Vagina (tissue), 2 donors: ENCODE measurements around the gene EML6. TPM values are rescaled to one million over a fixed set of nuclear protein-coding genes. Genes with fewer than 3 reads are reported as not detected.
A peak's percentile ranks its signal among the peaks of the same experiment; 100 is the strongest.

Source experiments
- DNase-seq, 2 donors: peaks; one replicate each; pipeline ENCODE4 v3.0.0-alpha.2; 2017; ENCODE audit errors: extremely low spot score in 2 of 2
- H3K27ac ChIP-seq: fragments of 200-600 bp; sonication (generic); one replicate; pipeline ENCODE4 v1.5.1; 2019
- H3K27me3 ChIP-seq: fragments of 200-600 bp; sonication (generic); one replicate; pipeline ENCODE4 v1.5.1; 2019
- H3K36me3 ChIP-seq, 2 donors: fragments of 200-600 bp; sonication (generic); one replicate each; pipeline ENCODE4 v1.5.1; 2017 to 2019
- H3K4me1 ChIP-seq: fragments of 200-600 bp; sonication (generic); one replicate; pipeline ENCODE4 v1.5.1; 2019
- H3K4me3 ChIP-seq, 2 donors: fragments of 200-600 bp; sonication (generic); 1 replicate in 1 of 2; 2 replicates in 1 of 2; pipeline ENCODE4 v1.5.1; 2016 to 2019
- H3K9me3 ChIP-seq: fragments of 200-600 bp; sonication (generic); one replicate; pipeline ENCODE4 v1.5.1; 2019
- CTCF ChIP-seq, 3 experiments: fragments of 450-650 bp in 2 of 3; fragments of 200-600 bp in 1 of 3; sonication (generic) in 1 of 3; IDR thresholded peaks; one replicate each; pipeline ENCODE4 v1.5.1; 2017 to 2019; ENCODE audit warnings: antibody characterized with exemption in 3 of 3, mild to moderate bottlenecking in 2 of 3, moderate library complexity in 2 of 3
- POLR2A ChIP-seq, 2 donors: fragments of 450-650 bp; IDR thresholded peaks; one replicate each; pipeline ENCODE4 v1.6.1; 2017; ENCODE audit warnings: antibody characterized with exemption in 2 of 2, mild to moderate bottlenecking in 2 of 2, moderate library complexity in 2 of 2
- POLR2AphosphoS5 ChIP-seq, 2 donors: sonication (generic); formaldehyde crosslinking; IDR thresholded peaks; one replicate each; pipeline ENCODE4 v1.9.0; 2017; ENCODE audit warnings: antibody characterized with exemption in 2 of 2, mild to moderate bottlenecking in 2 of 2, low read depth in 1 of 2; ENCODE audit not compliant: insufficient read depth in 1 of 2
- intact Hi-C: fragments of 100-400 bp; cut with DNase I; formaldehyde crosslinking; loops from one replicate; pipeline ENCODE4 v1.15.1; 2023
- total RNA-seq: library from RNA; depleted of rRNA; stranded (reverse); fragments of >200 nt; gene quantifications from one replicate; pipeline ENCODE4 v1.2.3, GENCODE V29; 2016

Gene EML6
- total RNA-seq, 1 donor from 2014 or later = 1.7 TPM

- H3K27ac ChIP-seq = no peak overlapping the region
- H3K27me3 ChIP-seq = no peaks in the 10 kb centered on the region
- no peak overlapping the region for H3K4me3 ChIP-seq
- intact Hi-C loops = loop anchor here (10.0 kb wide), 1 partner anchor 110 kb away; the partner anchor contains the start of gene EML6
- no peaks in the 10 kb centered on the region for H3K9me3 ChIP-seq
- TF ChIP-seq POLR2A (IDR thresholded peaks at IDR 0.05) (no peak), POLR2AphosphoS5 (IDR thresholded peaks at IDR 0.05; ENCODE audit: insufficient read depth in 1 of 2, low read depth in 1 of 2) (no peak), CTCF (IDR thresholded peaks at IDR 0.05) (no peak)
- no peaks in the 10 kb centered on the region for H3K36me3 ChIP-seq
- H3K4me1 ChIP-seq = no peaks in the 10 kb centered on the region
- no peak for DNase-seq
These were observed 111.3 kb downstream of the EML6 start for GRCh38 chr2:54834721-54835120.

- no peak overlapping the region for H3K27ac ChIP-seq
- no peaks in the 10 kb centered on the region for H3K4me1 ChIP-seq
- no peak for DNase-seq
- H3K27me3 ChIP-seq = no peaks in the 10 kb centered on the region
- no peaks in the 10 kb centered on the region for H3K36me3 ChIP-seq
- TF ChIP-seq CTCF (IDR thresholded peaks at IDR 0.05) (no peak), POLR2A (IDR thresholded peaks at IDR 0.05) (no peak), POLR2AphosphoS5 (IDR thresholded peaks at IDR 0.05; ENCODE audit: insufficient read depth in 1 of 2, low read depth in 1 of 2) (no peak)
- intact Hi-C loops = loop anchor here (10.0 kb wide), 1 partner anchor 112 kb away; the partner anchor contains the start of gene EML6
- H3K9me3 ChIP-seq = no peaks in the 10 kb centered on the region
- H3K4me3 ChIP-seq = no peak overlapping the region
These were observed 113.0 kb downstream of the EML6 start for GRCh38 chr2:54836477-54836876.

- no peak for DNase-seq
- Histone ChIP-seq H3K4me3 (no peak overlapping the region), H3K4me1 (no peaks in the 10 kb centered on the region), H3K9me3 (no peaks in the 10 kb centered on the region), H3K27me3 (no peaks in the 10 kb centered on the region), H3K27ac (no peak overlapping the region), H3K36me3 (no peaks in the 10 kb centered on the region)
- peak; percentile 57 to 88 (median 71) for TF ChIP-seq CTCF (IDR thresholded peaks at IDR 0.05)
- peak in 1 of 2 donors; percentile 13 for TF ChIP-seq POLR2AphosphoS5 (IDR thresholded peaks at IDR 0.05; ENCODE audit: insufficient read depth in 1 of 2, low read depth in 1 of 2)
- TF ChIP-seq POLR2A (IDR thresholded peaks at IDR 0.05) = no peak
- intact Hi-C loops = loop anchor here (10.0 kb wide), 1 partner anchor 114 kb away; the partner anchor contains the start of gene EML6
These were observed 115.1 kb downstream of the EML6 start for GRCh38 chr2:54838585-54839035.

- Histone ChIP-seq H3K4me3 (no peak overlapping the region), H3K9me3 (no peaks in the 10 kb centered on the region), H3K27me3 (no peaks in the 10 kb centered on the region), H3K27ac (no peak overlapping the region), H3K4me1 (no peaks in the 10 kb centered on the region), H3K36me3 (no peaks in the 10 kb centered on the region)
- TF ChIP-seq POLR2AphosphoS5 (IDR thresholded peaks at IDR 0.05; ENCODE audit: insufficient read depth in 1 of 2, low read depth in 1 of 2) = no peak
- no peak for TF ChIP-seq CTCF (IDR thresholded peaks at IDR 0.05)
- intact Hi-C loops = loop anchor here (10.0 kb wide), 1 partner anchor 115 kb away; the partner anchor contains the start of gene EML6
- DNase-seq = no peak
These were observed 116.2 kb downstream of the EML6 start for GRCh38 chr2:54839461-54840255.
